Measurements from ENCODE around the gene TGFBR3L. TPM values are rescaled to one million over a fixed set of nuclear protein-coding genes. Genes with fewer than 3 reads are reported as not detected.

TGFBR3L gene
- total RNA-seq, 1 donor from 2014 or later = 10.9 TPM

DNA sequence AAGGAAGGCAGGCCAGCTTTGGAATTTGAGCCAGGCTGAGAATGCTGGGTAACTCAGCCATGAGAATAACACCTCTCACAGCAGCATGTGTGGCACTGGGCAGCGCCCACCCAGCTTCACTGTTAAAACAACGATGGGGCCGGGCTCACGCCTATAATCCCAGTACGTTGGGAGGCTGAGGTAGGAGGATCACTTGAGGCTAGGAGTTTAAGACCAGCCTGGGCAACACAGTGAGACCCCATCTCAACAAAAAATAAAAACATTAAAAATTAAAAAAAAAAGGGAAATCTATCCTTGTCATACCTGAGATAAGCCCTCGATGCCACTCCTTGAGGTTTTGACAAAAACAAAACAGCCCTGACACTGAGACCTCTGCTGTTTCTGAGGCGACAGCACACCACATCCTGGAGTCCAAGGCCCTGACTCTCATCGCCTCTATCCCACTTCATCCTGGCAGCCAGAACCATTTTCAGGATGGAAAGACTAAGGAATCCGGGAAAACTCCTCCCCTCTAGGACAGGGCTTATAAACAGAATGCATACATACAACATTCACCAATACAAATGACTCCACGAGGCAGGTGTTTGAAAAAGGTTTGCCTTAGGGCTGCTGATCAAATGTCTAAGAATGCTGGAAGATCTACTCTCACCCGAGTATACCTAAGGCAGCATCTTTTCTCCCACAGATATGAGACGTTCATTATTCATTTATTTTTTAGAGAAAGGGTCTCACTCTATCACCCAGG is 51.5 kb downstream of the TGFBR3L start:
- ATAC-seq (ENCODE audit: poor library complexity) = no peak
- DNase-seq = no peak
- intact Hi-C loops (cut with DNase I) = no loop called here

DNA sequence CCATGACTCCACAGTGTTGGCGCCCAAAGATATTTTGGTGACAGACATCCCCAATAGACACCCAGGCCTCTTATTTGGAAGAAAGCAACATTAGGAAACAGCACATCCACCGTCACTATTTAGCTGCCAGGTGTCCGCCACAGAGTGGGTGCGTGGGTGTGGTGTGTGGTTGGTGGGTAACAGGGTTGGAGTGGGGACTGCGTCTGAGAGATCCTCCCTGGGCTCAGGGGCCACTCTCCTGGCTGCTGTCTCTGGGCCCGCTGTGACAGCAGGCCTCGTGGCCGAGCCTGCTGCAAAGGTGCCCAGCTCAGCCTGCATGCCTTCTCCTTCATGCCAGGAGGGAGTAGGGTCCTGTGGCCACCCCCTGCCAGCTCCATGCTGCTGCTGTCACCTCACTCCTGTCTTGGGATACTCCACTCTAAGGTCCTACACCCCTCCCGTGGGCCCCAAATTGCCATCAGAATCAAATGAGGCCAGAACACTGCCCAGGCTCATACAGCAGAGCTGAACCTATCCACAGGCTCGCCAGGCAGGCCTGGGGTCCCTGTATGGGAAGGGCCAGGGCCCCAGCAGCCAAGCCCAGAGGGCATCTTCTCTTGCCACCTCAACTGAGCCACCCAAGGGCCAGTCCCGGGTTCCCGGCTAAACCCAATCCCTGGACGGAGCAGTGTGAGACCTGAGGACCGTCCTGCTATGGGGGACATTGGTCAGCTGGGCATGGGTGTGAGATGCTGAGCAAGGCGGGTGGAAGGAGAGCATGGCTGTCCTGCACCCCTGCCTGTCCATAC is 53.6 kb downstream of the TGFBR3L start:
- ATAC-seq (ENCODE audit: poor library complexity) = no peak
- intact Hi-C loops (cut with DNase I) = no loop called here
- DNase-seq = no peak

Other genes with a start within 250 kb of the TGFBR3L start
- 0.48 TPM for gene RETN, start 245.8 kb upstream of the TGFBR3L start, total RNA-seq
- 0.67 TPM for gene MCEMP1, start 237.7 kb upstream of the TGFBR3L start, total RNA-seq
- 116 TPM for gene TRAPPC5, start 234.0 kb upstream of the TGFBR3L start, total RNA-seq
- 0.56 TPM for gene FCER2, start 212.7 kb upstream of the TGFBR3L start, total RNA-seq
- gene CLEC4G, start 182.7 kb upstream of the TGFBR3L start, total RNA-seq = 1.1 TPM
- gene CD209, start 167.3 kb upstream of the TGFBR3L start, total RNA-seq = 11.4 TPM
- gene CLEC4M, start 151.6 kb upstream of the TGFBR3L start, total RNA-seq = not detected
- gene EVI5L, start 84.6 kb upstream of the TGFBR3L start, total RNA-seq = 19.4 TPM
- 0.08 TPM for gene PRR36, start 40.4 kb upstream of the TGFBR3L start, total RNA-seq
- 1.6 TPM for gene LRRC8E, start 26.3 kb upstream of the TGFBR3L start, total RNA-seq
- 27.5 TPM for gene MAP2K7, start 11.0 kb upstream of the TGFBR3L start, total RNA-seq
- gene SNAPC2, start 5.5 kb downstream of the TGFBR3L start, total RNA-seq = 9.4 TPM
- 0.16 TPM for gene CTXN1, start 11.3 kb downstream of the TGFBR3L start, total RNA-seq
- 116 TPM for gene TIMM44, start 28.8 kb downstream of the TGFBR3L start, total RNA-seq
- 49.4 TPM for gene ELAVL1, start 90.8 kb downstream of the TGFBR3L start, total RNA-seq
- gene CCL25, start 137.9 kb downstream of the TGFBR3L start, total RNA-seq = not detected
- gene FBN3, start 234.8 kb downstream of the TGFBR3L start, total RNA-seq = not detected